GM12865 (cell line): ENCODE data around the gene STMN1.
A peak's percentile ranks its signal among the peaks of the same experiment; 100 is the strongest.

ENCODE experiments used
- DNase-seq: peaks from one replicate; pipeline ENCODE4 v3.0.0; 2010; ENCODE audit warnings: low read depth
- H3K4me3 ChIP-seq: 2 replicates; pipeline ENCODE4 v1.5.1; 2011; ENCODE audit warnings: mild to moderate bottlenecking, low read depth, low read length, control low read depth
- CTCF ChIP-seq: IDR thresholded peaks from 2 replicates; pipeline ENCODE4 v1.5.1; 2011; ENCODE audit warnings: low read length, control low read depth, low read depth, inconsistent platforms; ENCODE audit not compliant: insufficient read depth; ENCODE audit errors: missing control alignments

Gene STMN1

GRCh38 chr1:25900219-25900618, 6.0 kb downstream of the STMN1 start:
- TF ChIP-seq CTCF = no peak
- H3K4me3 ChIP-seq = no peak overlapping the region
- no peak for DNase-seq

GRCh38 chr1:25899792-25900191, 6.4 kb downstream of the STMN1 start:
- no peak for DNase-seq
- no peak for TF ChIP-seq CTCF
- H3K4me3 ChIP-seq = no peak overlapping the region

- no peak for TF ChIP-seq CTCF
- DNase-seq = no peak
These were observed 7.8 kb downstream of the STMN1 start for GRCh38 chr1:25898223-25899015.

GRCh38 chr1:25897754-25898153, 8.5 kb downstream of the STMN1 start:
- no peak for TF ChIP-seq CTCF
- DNase-seq = no peak
- no peak overlapping the region for H3K4me3 ChIP-seq

More at GRCh38 chr1:25898223-25899015, 7.8 kb downstream of the STMN1 start:
- no peak overlapping the region for H3K4me3 ChIP-seq

- H3K4me3 ChIP-seq = no peak overlapping the region
- TF ChIP-seq CTCF = no peak
- DNase-seq = no peak
These were observed 10.0 kb downstream of the STMN1 start for GRCh38 chr1:25896266-25896665.

- TF ChIP-seq CTCF = peak; percentile 99
- no peak overlapping the region for H3K4me3 ChIP-seq
- DNase-seq = peak; percentile 93
These were observed 10.7 kb downstream of the STMN1 start for GRCh38 chr1:25895365-25895990.
